HAP-1 (cell line): ENCODE results near the gene ZBTB20.

Experiments
- DNase-seq, 2 experiments: peaks; one replicate each; pipeline ENCODE4 v3.0.0-alpha.2; 2016 to 2020; ENCODE audit warnings: low spot score in 2 of 2
- H3K27me3 ChIP-seq: fragments of 250-450 bp; sonication (Bioruptor Pico); 2 replicates; pipeline ENCODE4 v1.5.1; 2020; ENCODE audit warnings: low read depth, mild to moderate bottlenecking, moderate library complexity
- H3K36me3 ChIP-seq: fragments of 250-450 bp; sonication (Bioruptor Pico); replicated peaks from 2 replicates; pipeline ENCODE4 v1.5.1; 2020; ENCODE audit warnings: mild to moderate bottlenecking
- H3K4me1 ChIP-seq: fragments of 250-450 bp; sonication (Bioruptor Pico); 2 replicates; pipeline ENCODE4 v1.5.1; 2020; ENCODE audit warnings: mild to moderate bottlenecking
- H3K4me3 ChIP-seq: fragments of 250-450 bp; sonication (Bioruptor Pico); 2 replicates; pipeline ENCODE4 v1.5.1; 2020; ENCODE audit warnings: mild to moderate bottlenecking, moderate library complexity
- H3K9me3 ChIP-seq: fragments of 250-450 bp; sonication (Bioruptor Pico); 2 replicates; pipeline ENCODE4 v1.5.1; 2020; ENCODE audit warnings: mild to moderate bottlenecking, moderate library complexity
- in situ Hi-C: fragments of 300-500 bp; cut with MboI; formaldehyde crosslinking; loops from 3 replicates; pipeline ENCODE4 v1.14.3; 2020; ENCODE audit warnings: low sequenced_read_pairs, inconsistent platforms, mixed read lengths

ZBTB20 gene

DNA sequence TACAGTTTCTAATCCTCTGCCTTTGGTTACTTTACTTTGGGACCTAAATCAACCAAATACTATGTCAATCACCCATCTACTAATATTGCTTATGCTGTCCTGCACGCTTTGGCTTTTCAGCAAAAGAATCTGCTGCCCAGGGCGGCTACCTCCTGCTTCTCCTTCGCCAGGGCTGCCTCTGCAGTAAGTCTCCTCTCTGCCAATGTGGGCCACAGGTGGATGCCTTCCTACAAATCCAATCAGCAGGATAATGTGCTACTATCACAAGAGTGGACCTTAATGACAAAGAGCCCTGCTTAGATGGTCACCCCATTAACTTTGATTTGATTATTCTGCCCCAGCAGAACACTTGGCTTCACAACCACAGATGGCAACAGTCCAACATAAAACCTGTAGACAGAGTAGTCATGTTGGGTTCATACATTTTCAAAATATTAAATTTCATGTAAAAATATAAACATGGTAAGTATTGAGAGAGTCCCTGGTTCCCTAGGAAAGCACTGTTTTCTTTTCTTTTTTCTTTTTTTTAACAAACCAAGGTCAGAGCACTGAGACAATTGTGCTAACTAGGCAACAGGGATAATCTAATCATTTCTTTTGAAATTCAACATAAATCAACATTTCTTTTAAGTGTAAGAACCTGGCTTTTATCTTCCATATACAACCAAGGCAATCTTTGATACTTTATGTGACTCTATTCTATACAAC lies 298.3 kb downstream of the ZBTB20 start:
- in situ Hi-C loops, result loop anchor here (25.0 kb wide), 3 partner anchors 339 to 964 kb away; no protein-coding TSS in a partner anchor
- DNase-seq, result no peak
- Histone ChIP-seq H3K4me3 (no peak overlapping the region), H3K36me3 (no peaks in the 10 kb centered on the region), H3K9me3 (no peaks in the 10 kb centered on the region), H3K27me3 (no peaks in the 10 kb centered on the region), H3K4me1 (peaks cover 7% of the 10 kb centered on the region)

DNA sequence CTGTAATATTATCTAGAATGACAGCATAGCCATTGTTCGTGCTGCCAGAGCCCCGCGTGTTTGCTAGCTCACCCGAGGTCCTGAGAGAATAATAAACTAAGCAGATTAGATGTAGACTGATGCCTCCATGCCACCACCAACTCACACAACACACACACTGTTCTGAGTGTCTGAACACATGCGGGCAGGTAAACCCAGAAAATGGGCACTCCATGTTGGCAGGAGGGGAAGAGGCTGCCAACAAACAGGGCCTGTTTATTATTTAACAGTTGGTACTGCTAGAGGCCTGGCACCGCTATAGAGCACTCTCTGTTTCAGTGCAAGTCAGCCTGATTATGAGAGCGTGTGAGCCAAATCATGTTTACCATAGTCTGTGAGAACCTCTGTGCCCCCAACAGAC lies 299.0 kb downstream of the ZBTB20 start:
- H3K36me3 ChIP-seq, result no peaks in the 10 kb centered on the region
- peaks cover 7% of the 10 kb centered on the region for H3K4me1 ChIP-seq
- DNase-seq, result no peak
- no peaks in the 10 kb centered on the region for H3K27me3 ChIP-seq
- in situ Hi-C loops, result loop anchor here (25.0 kb wide), 3 partner anchors 339 to 964 kb away; no protein-coding TSS in a partner anchor
- no peaks in the 10 kb centered on the region for H3K9me3 ChIP-seq
- H3K4me3 ChIP-seq, result no peak overlapping the region

DNA sequence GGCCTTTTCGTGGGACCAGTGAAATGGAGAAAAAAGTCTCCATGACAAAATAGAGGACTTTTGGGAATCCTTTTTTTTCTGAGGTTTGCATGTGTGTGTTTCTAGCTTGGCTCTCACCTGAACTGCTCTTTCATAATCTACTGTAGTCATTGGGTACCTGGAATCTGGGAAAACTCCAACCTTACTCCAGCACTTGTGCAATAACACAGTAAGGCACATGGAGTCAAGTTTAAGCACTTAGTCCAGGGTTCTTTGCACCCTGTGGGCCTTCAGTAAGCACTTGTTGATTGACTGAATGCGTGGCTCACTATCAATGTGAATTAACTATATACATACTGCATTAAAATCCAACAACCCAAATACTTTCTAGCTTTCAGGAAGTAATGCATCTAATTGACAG lies 299.5 kb downstream of the ZBTB20 start:
- no peaks in the 10 kb centered on the region for H3K36me3 ChIP-seq
- no peaks in the 10 kb centered on the region for H3K27me3 ChIP-seq
- no peak overlapping the region for H3K4me3 ChIP-seq
- peaks cover 7% of the 10 kb centered on the region for H3K4me1 ChIP-seq
- in situ Hi-C loops, result loop anchor here (25.0 kb wide), 3 partner anchors 340 to 965 kb away; no protein-coding TSS in a partner anchor
- H3K9me3 ChIP-seq, result no peaks in the 10 kb centered on the region
- DNase-seq, result no peak

DNA sequence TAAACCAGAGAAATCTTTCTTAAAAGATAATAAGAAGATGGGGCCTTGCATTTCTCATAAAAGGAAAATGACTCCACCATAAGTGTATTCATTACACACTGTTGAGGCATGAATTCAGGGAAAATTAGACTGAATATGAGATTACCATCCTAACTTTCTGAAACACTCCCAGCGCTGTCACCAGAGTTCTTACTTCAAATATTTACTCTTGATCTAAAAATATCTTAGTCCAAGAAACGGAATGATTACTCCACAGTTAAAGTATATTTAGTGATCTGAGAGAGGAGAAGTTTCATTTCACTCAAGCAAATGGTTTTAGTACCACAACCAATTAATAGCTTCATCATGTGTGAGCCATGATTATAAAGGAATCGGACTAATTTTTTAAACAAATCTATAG lies 300.3 kb downstream of the ZBTB20 start:
- Histone ChIP-seq H3K4me3 (no peak overlapping the region), H3K9me3 (no peaks in the 10 kb centered on the region), H3K36me3 (no peaks in the 10 kb centered on the region), H3K4me1 (peaks cover 7% of the 10 kb centered on the region), H3K27me3 (no peaks in the 10 kb centered on the region)
- DNase-seq, result no peak
- in situ Hi-C loops, result loop anchor here (25.0 kb wide), 3 partner anchors 341 to 966 kb away; no protein-coding TSS in a partner anchor

DNA sequence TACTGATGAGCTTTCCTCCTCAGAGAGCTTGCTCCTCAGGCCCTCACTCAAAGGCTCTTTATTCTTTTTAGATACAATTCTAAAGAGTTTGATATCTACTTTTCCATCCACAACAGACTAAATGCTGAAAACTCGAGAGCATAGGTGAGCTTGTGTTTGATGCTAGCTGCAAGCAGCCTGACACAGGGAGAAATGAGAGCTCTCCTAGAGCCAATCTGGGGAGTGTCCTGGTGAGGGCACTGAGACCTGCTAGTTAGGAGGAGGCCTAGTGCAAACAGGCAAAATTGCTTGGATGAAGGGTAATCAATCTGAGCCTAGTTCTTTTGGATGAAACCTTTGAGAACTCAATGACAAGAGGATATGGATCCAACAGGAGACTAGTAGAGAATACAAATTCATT lies 300.8 kb downstream of the ZBTB20 start:
- in situ Hi-C loops, result loop anchor here (25.0 kb wide), 3 partner anchors 341 to 966 kb away; no protein-coding TSS in a partner anchor
- Histone ChIP-seq H3K4me3 (no peak overlapping the region), H3K27me3 (no peaks in the 10 kb centered on the region)

DNA sequence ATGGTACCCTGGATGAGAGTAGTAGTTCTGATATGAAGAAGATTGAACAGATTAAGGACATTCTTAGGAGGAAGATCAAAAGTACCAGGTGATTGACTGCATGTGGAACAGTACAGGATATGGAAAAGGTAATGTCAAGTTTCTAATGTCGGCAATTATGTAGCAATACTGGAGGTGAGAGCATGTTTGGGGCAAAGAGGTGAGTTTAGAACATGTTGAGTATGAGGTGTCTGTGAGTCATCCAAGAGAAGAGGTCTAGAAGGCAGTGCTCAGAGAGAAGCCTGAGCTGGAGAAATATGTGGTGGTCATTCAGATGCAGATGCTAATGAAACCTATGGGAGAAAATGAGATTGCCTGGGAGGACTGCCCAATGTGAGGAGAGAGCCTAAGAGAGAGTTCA lies 305.6 kb downstream of the ZBTB20 start:
- in situ Hi-C loops, result loop anchor here (25.0 kb wide), 3 partner anchors 346 to 971 kb away; no protein-coding TSS in a partner anchor
- no peak for DNase-seq
- Histone ChIP-seq H3K4me3 (no peak overlapping the region), H3K27me3 (no peaks in the 10 kb centered on the region), H3K9me3 (no peaks in the 10 kb centered on the region), H3K36me3 (no peaks in the 10 kb centered on the region), H3K4me1 (no peaks in the 10 kb centered on the region)

More for the DNA sequence above, 300.8 kb downstream of the ZBTB20 start:
- no peaks in the 10 kb centered on the region for H3K9me3 ChIP-seq
- DNase-seq, result no peak
- H3K4me1 ChIP-seq, result peaks cover 7% of the 10 kb centered on the region
- H3K36me3 ChIP-seq, result no peaks in the 10 kb centered on the region

DNA sequence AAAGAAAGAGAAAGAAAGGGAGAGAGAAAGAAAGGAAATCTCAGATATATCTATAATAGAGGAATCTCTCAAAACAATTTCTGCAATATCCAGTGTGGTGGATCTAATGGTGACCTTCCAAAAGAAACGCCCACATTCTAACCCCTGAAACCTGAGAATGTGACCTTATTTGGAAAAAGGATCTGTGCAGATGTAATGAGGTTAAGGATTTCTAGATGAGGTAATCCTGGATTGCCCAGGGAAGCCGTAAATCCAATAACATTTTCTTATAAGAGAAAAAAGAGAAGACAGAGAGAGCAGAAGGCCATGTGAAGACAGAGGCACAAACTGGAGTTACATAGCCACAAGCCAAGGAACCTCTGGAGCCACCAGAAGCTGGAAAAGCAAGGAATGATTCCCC lies 307.6 kb downstream of the ZBTB20 start:
- in situ Hi-C loops, result loop anchor here (25.0 kb wide), 3 partner anchors 348 to 973 kb away; no protein-coding TSS in a partner anchor
- DNase-seq, result no peak
- Histone ChIP-seq H3K9me3 (no peaks in the 10 kb centered on the region), H3K27me3 (no peaks in the 10 kb centered on the region), H3K36me3 (no peaks in the 10 kb centered on the region), H3K4me1 (no peaks in the 10 kb centered on the region), H3K4me3 (no peak overlapping the region)

DNA sequence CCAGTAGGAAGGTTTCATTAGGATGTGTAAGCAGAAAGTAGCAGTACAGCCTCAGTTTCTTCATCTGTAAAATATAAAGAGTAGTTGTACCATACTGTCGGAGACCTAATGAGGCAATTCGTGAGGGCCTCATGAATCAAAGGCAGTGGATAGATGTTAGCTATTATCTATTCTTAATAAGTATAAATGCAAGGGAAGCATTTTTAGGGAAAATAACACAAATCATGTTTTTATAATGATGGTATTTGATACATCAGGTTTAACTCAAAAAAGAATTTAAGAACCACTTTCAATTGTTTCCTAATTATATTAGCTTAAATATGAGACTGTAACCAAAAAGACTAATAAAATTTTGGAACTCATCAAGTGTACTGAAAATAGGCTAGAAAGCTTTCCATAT lies 309.1 kb downstream of the ZBTB20 start:
- H3K27me3 ChIP-seq, result no peaks in the 10 kb centered on the region
- H3K9me3 ChIP-seq, result no peaks in the 10 kb centered on the region
- no peak overlapping the region for H3K4me3 ChIP-seq
- H3K4me1 ChIP-seq, result no peaks in the 10 kb centered on the region
- no peak for DNase-seq
- no peaks in the 10 kb centered on the region for H3K36me3 ChIP-seq
- in situ Hi-C loops, result loop anchor here (25.0 kb wide), 3 partner anchors 349 to 974 kb away; no protein-coding TSS in a partner anchor

DNA sequence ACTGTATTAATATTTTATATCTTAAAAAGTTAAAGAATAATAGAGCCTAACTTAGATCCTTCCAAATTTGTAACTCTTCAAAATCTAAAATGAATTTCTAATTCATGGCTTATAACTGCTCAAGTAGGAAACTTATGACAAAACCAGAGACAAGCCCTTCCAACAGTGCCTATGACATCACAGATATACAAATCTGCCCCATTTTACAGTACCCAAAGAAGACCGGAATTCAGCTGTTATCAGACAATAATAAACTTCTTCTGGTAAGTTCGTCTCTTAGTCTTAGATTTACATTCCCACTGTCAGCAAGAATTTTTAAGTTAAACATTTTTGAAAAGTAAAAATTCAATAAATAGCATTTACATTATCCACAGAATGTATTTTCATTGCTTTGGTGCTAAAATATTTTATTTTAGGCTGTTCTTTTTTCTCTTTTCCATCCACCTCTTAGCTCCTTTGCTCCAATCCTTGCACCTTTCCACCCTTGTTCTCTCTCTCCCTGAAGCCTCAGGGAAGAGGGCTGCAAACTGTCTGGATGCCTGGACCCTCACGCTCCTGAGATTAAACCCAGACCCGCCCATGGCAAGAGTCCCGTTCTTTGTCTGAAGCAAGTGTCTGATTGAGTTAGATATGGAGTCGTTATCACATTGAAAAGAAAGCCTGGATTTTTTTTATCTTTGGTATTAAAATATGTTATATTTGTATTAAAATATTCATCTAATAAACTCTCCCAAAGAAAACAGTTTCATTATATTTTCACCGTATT lies 312.7 kb downstream of the ZBTB20 start:
- in situ Hi-C loops, result loop anchor here (25.0 kb wide), 3 partner anchors 353 to 978 kb away; no protein-coding TSS in a partner anchor

DNA sequence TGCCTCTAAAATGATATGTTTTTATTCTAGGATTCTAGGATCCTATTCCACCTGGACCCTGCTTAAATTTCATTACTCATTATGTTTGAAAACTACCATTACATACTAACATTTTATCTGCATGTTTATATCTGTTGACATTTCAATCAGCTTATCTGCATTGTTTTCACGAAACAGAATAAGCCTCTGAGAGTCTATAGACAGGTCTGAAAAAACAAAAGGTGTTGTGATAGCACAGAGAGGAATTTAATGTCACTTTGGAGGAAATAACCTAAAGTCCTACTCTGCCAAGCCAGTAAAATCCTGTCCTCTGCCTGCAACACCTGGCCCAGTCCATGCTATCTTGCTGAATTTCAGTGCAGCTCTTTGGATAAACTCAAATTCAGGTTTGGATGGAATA lies 315.2 kb downstream of the ZBTB20 start:
- Histone ChIP-seq H3K27me3 (no peaks in the 10 kb centered on the region), H3K9me3 (no peaks in the 10 kb centered on the region), H3K4me1 (no peaks in the 10 kb centered on the region), H3K36me3 (no peaks in the 10 kb centered on the region), H3K4me3 (no peak overlapping the region)
- in situ Hi-C loops, result loop anchor here (25.0 kb wide), 3 partner anchors 355 to 980 kb away; no protein-coding TSS in a partner anchor
- no peak for DNase-seq

More for the DNA sequence above, 312.7 kb downstream of the ZBTB20 start:
- no peaks in the 10 kb centered on the region for H3K4me1 ChIP-seq
- H3K9me3 ChIP-seq, result no peaks in the 10 kb centered on the region
- no peaks in the 10 kb centered on the region for H3K27me3 ChIP-seq
- no peak for DNase-seq
- H3K36me3 ChIP-seq, result no peaks in the 10 kb centered on the region
- H3K4me3 ChIP-seq, result no peak overlapping the region

DNA sequence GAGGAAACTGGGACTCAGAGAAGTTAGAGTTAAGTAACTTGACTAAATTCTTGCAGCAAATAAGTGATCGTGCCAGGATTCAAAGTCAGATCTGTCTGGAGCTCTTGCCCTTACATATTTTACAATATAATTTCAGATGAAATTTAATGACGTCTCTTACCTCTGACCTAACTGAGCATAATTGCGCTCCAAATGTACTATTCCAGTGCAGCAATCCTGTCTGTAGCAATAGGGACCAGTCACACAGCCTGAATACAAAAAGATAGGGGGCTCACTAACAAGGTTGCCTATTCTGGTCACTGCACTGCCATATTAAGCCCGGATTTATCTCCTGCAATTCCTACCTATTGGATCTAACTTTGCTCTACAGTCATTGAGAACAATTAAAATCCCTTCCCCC lies 316.4 kb downstream of the ZBTB20 start:
- Histone ChIP-seq H3K4me1 (peaks cover 3% of the 10 kb centered on the region), H3K4me3 (no peak overlapping the region), H3K27me3 (no peaks in the 10 kb centered on the region), H3K9me3 (no peaks in the 10 kb centered on the region), H3K36me3 (no peaks in the 10 kb centered on the region)
- in situ Hi-C loops, result loop anchor here (25.0 kb wide), 3 partner anchors 357 to 982 kb away; no protein-coding TSS in a partner anchor
- DNase-seq, result no peak

DNA sequence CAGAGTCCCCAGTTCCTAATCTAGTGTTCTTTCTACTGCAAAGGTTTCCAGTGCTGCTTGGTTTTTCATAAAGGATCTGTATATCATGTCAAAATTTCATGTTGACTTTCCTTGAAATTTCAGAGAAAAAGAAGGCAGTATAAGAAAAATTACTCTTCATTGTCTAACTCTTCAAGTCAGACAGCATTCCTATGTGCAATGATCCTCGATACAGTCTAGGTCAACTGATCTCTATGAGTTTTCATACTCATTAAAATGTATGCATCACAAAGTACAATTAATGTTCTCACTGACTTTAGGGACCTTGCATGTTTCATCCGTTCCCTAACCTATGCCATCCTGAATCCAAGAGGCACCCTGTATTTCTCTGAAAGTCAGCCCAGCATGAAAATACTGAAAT lies 317.3 kb downstream of the ZBTB20 start:
- Histone ChIP-seq H3K27me3 (no peaks in the 10 kb centered on the region), H3K9me3 (no peaks in the 10 kb centered on the region), H3K36me3 (no peaks in the 10 kb centered on the region), H3K4me1 (peaks cover 12% of the 10 kb centered on the region), H3K4me3 (no peak overlapping the region)
- in situ Hi-C loops, result loop anchor here (25.0 kb wide), 3 partner anchors 358 to 983 kb away; no protein-coding TSS in a partner anchor
- DNase-seq, result no peak

DNA sequence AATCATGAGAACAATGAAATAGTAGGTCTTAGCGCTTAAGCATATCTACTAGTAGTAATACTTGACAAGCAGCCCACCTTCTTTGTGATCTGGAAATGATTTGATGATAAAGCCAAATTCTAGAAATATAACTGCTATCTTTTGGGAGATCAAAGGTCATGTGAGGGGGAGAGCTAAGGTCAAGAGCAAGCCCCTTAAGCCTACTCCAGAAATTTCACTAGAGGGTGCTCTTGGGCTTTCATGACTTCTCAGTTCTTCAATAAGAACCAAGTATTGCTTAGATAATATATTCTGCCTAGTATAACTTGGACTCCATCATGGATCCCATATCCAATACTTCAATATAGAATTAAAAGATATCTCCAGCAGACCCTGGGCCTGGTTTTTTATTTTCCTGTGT lies 319.6 kb downstream of the ZBTB20 start:
- peak; percentile 38 to 66 for DNase-seq
- no peaks in the 10 kb centered on the region for H3K9me3 ChIP-seq
- H3K27me3 ChIP-seq, result no peaks in the 10 kb centered on the region
- in situ Hi-C loops, result loop anchor here (25.0 kb wide), 3 partner anchors 360 to 985 kb away; no protein-coding TSS in a partner anchor
- H3K4me3 ChIP-seq, result no peak overlapping the region
- H3K4me1 ChIP-seq, result peaks cover 20% of the 10 kb centered on the region
- H3K36me3 ChIP-seq, result no peaks in the 10 kb centered on the region
